Measurements from ENCODE around the gene GRPR. TPM values are rescaled to one million over a fixed set of nuclear protein-coding genes. Genes with fewer than 3 reads are reported as not detected.
A peak's percentile ranks its signal among the peaks of the same experiment; 100 is the strongest.

Gene GRPR
- total and polyA plus RNA-seq, 4 donors = 0.06 to 0.25 (median 0.20) TPM; not detected in 1

GRCh38 chrX:16103625-16104024 lies 19.7 kb upstream of the GRPR start:
- Histone ChIP-seq H3K4me1 (ENCODE audit: control insufficient read depth in 5 of 5, insufficient read depth in 5 of 5, low read length in 5 of 5) (peaks cover 0 to 3% (median 0%) of the 10 kb centered on the region in 5 donors), H3K9me3 (ENCODE audit: control insufficient read depth in 4 of 4, insufficient read depth in 3 of 4, low read length in 3 of 4) (peaks cover 0 to 8% (median 0%) of the 10 kb centered on the region in 4 donors), H3K36me3 (ENCODE audit: control insufficient read depth in 4 of 4, insufficient read depth in 4 of 4, low read length in 4 of 4) (peaks cover 0 to 2% (median 0%) of the 10 kb centered on the region in 4 donors), H3K27ac (ENCODE audit: low read depth in 1 of 2, low read length in 1 of 2) (no peak overlapping the region), H3K27me3 (ENCODE audit: control insufficient read depth in 3 of 3, insufficient read depth in 3 of 3, low read length in 2 of 3) (peaks cover 0 to 32% (median 23%) of the 10 kb centered on the region in 3 donors), H3K9ac (ENCODE audit: insufficient read depth in 1 of 2, low read length in 2 of 2) (no peak overlapping the region), H3K4me3 (no peak overlapping the region)
- DNase-seq = no peak
- no peak for TF ChIP-seq CTCF (IDR thresholded peaks at IDR 0.05; ENCODE audit: control extremely low read depth, extremely low read depth)
- ATAC-seq (ENCODE audit: insufficient read depth, low FRiP score) = no peak
- 94 to 99% methylated on average over 4 of the region's 4 CpGs for WGBS, 2 donors

DNA sequence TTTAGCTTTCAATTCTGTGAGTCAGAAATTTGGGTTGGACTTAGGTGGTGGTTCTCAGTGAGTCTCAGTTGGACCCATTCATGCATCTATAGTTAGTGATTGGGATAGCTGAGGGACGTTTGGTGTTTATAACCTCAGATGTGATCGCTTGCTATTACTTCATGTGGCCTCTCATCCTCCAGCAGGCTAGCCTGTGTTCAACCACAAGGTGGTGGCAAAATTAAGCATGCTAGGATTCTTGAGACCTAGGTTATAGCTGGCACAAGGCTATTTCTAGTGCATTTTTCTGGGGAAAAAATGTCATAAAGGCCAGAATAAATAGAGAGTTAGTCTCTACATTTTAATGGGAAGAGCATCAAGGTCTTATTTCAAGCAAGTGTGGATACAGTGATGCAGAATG lies 10.9 kb upstream of the GRPR start:
- Histone ChIP-seq H3K4me1 (ENCODE audit: control insufficient read depth in 5 of 5, insufficient read depth in 5 of 5, low read length in 5 of 5) (no peaks in the 10 kb centered on the region), H3K27ac (ENCODE audit: low read depth in 1 of 2, low read length in 1 of 2) (no peak overlapping the region), H3K36me3 (ENCODE audit: control insufficient read depth in 4 of 4, insufficient read depth in 4 of 4, low read length in 4 of 4) (no peaks in the 10 kb centered on the region), H3K9ac (ENCODE audit: insufficient read depth in 1 of 2, low read length in 2 of 2) (no peak overlapping the region), H3K9me3 (ENCODE audit: control insufficient read depth in 4 of 4, insufficient read depth in 3 of 4, low read length in 3 of 4) (no peaks in the 10 kb centered on the region), H3K4me3 (no peak overlapping the region), H3K27me3 (ENCODE audit: control insufficient read depth in 3 of 3, insufficient read depth in 3 of 3, low read length in 2 of 3) (peaks cover 3 to 39% (median 25%) of the 10 kb centered on the region in 3 donors)
- DNase-seq = no peak
- WGBS, 2 donors = 70 to 73% methylated on average over 2 of the region's 2 CpGs
- no peak for TF ChIP-seq CTCF (IDR thresholded peaks at IDR 0.05; ENCODE audit: control extremely low read depth, extremely low read depth)
- no peak for ATAC-seq (ENCODE audit: insufficient read depth, low FRiP score)

DNA sequence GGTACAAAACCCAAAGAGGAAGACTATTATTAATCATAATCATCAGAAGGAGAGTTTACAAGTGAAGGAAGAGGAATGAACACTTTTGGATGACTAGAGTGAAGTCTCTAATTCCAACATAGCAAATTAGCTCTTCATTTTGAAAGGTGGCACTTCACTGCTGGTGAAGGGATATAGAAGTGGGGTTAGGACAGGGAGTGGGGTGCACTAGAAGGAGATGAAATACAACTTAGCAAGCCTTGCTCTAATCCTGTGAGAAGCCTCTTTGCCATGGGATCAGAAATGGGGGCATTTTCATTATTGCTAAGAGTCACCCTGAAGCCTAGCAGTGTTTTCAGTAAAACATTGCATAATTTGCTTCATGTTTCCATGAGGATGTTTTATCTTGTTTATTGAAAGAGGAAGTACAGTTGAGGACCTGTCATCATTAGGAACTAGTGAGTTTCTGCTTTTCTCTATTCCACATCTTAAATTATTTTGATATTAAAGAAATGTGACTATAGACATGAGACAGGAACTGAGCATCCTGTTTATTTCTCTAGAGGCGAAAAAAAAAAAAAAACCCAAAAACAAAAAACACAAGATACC lies 9.3 kb upstream of the GRPR start:
- Histone ChIP-seq H3K27me3 (ENCODE audit: control insufficient read depth in 3 of 3, insufficient read depth in 3 of 3, low read length in 2 of 3) (peaks cover 3 to 43% (median 22%) of the 10 kb centered on the region in 3 donors), H3K4me3 (no peak overlapping the region), H3K9me3 (ENCODE audit: control insufficient read depth in 4 of 4, insufficient read depth in 3 of 4, low read length in 3 of 4) (peaks cover 0 to 4% (median 0%) of the 10 kb centered on the region in 4 donors), H3K36me3 (ENCODE audit: control insufficient read depth in 4 of 4, insufficient read depth in 4 of 4, low read length in 4 of 4) (no peaks in the 10 kb centered on the region), H3K9ac (ENCODE audit: insufficient read depth in 1 of 2, low read length in 2 of 2) (no peak overlapping the region), H3K27ac (ENCODE audit: low read depth in 1 of 2, low read length in 1 of 2) (no peak overlapping the region), H3K4me1 (ENCODE audit: control insufficient read depth in 5 of 5, insufficient read depth in 5 of 5, low read length in 5 of 5) (no peaks in the 10 kb centered on the region)
- peak; percentile 34 for ATAC-seq (ENCODE audit: insufficient read depth, low FRiP score)
- WGBS, 2 donors = 8 to 43% methylated on average over 1 of the region's 1 CpG
- DNase-seq = peak in 2 of 3 donors; percentile 24 to 50
- TF ChIP-seq CTCF (IDR thresholded peaks at IDR 0.05; ENCODE audit: control extremely low read depth, extremely low read depth) = no peak

DNA sequence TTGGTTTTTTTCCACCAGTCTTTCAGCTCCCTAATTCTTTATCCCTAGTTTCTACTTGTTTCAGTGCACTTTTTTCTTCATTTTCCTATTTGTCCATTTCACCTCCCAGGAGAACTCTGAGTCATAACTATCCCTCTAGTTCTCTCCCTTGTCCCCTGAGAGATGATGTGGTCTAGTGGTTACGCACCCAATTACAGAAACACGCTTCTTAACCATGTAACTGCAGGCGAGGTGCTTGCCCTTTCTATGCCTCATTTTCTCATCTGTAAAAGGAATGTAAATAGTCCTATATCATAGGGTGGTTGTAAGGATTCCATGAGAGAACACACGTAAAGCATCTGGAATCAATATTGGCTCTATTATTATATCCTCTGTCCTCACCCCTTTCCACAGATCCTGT lies 8.8 kb upstream of the GRPR start:
- TF ChIP-seq CTCF (IDR thresholded peaks at IDR 0.05; ENCODE audit: control extremely low read depth, extremely low read depth) = no peak

More for the DNA sequence above, 8.8 kb upstream of the GRPR start:
- whole genome bisulfite sequencing, 2 donors = 74 to 76% methylated on average over 4 of the region's 4 CpGs
- H3K27ac ChIP-seq (ENCODE audit: low read depth in 1 of 2, low read length in 1 of 2) = no peak overlapping the region
- H3K4me1 ChIP-seq (ENCODE audit: control insufficient read depth in 5 of 5, insufficient read depth in 5 of 5, low read length in 5 of 5) = no peaks in the 10 kb centered on the region
- DNase-seq (no peak), ATAC-seq (ENCODE audit: insufficient read depth, low FRiP score) (no peak)
- no peak overlapping the region for H3K9ac ChIP-seq (ENCODE audit: insufficient read depth in 1 of 2, low read length in 2 of 2)
- peaks cover 0 to 4% (median 0%) of the 10 kb centered on the region in 4 donors for H3K9me3 ChIP-seq (ENCODE audit: control insufficient read depth in 4 of 4, insufficient read depth in 3 of 4, low read length in 3 of 4)
- no peaks in the 10 kb centered on the region for H3K36me3 ChIP-seq (ENCODE audit: control insufficient read depth in 4 of 4, insufficient read depth in 4 of 4, low read length in 4 of 4)
- H3K27me3 ChIP-seq (ENCODE audit: control insufficient read depth in 3 of 3, insufficient read depth in 3 of 3, low read length in 2 of 3) = peaks cover 3 to 48% (median 22%) of the 10 kb centered on the region in 3 donors
- no peak overlapping the region for H3K4me3 ChIP-seq
